ENCODE measurements around the gene MSI1.
"Not testable (repeated sequence)": the region's sequence is repeated elsewhere in the genome, so short reads cannot be mapped to it uniquely, and the experiment has no call there.

Gene MSI1

GRCh38 chr12:120358412-120359100, 10.4 kb downstream of the MSI1 start:
- DNase-seq (ENCODE audit: insufficient read length, low spot score) = no peak
- no peak for FAIRE-seq

DNA sequence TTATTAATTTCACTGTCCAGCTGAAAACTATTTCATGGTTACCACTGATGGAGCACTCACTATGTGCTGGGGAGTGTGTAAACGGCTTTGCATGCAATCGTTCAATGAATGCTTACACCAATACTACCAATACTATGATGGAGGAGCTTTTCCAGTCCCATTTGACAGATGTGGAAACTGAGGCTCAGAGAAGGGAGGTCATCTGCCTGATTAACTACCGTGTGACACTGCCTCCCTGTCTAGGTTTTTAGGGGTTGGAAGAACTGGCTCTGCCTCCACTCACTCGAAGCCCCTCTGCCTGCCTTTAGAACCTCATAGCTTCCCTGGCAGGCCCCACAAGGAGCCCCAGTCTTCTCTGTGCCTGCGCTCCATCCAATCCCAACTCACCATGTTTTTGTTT, 11.9 kb downstream of the MSI1 start:
- no peak for DNase-seq (ENCODE audit: insufficient read length, low spot score)
- no peak for FAIRE-seq

GRCh38 chr12:120356567-120357030, 12.4 kb downstream of the MSI1 start:
- peak; percentile 95 for DNase-seq (ENCODE audit: insufficient read length, low spot score)
- FAIRE-seq = peak; percentile 89

GRCh38 chr12:120353556-120354317, 15.2 kb downstream of the MSI1 start:
- DNase-seq (ENCODE audit: insufficient read length, low spot score) (no peak), FAIRE-seq (no peak)

- DNase-seq (ENCODE audit: insufficient read length, low spot score) (no peak), FAIRE-seq (no peak)
Observed at GRCh38 chr12:120353136-120353535, 15.8 kb downstream of the MSI1 start.

GRCh38 chr12:120352117-120352516, 16.8 kb downstream of the MSI1 start:
- no peak for FAIRE-seq
- DNase-seq (ENCODE audit: insufficient read length, low spot score) = no peak

DNA sequence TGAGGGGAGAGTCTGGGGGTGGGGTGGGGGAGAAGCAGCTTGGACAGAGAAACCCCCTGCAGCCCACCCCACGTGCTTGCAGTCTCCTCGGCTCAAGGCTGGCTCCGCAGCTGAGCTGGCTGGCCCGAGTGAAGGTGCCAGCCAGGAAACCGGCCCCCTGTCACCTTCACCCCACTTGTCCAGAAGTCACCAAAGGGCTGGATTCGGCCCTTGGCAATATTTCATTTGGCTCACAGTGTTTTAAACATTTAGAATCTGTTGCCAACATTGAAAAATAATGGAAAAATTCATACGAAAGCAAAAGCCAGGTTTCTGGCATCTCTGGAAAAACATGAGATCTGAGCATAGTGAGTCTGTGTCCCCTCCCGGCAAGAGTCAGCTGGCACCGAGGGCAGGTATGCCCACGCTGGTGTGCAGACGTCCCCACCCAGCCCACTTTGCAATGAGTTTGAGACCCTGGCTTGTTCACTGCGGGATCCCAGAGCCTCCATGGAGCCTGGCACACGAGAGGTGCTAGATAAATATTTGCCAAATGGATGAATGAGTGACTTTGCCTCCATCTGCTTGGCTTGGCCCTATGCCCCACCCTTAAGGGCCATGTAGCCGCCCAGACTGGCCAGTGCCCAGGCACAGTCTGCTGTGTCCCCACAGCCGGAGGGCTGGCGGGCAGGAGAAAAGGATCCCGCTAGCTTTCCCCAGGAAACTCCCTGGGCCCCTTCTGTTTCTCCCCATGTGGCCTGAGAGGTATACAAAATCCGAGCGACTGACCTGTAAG, 18.2 kb downstream of the MSI1 start:
- no peak for DNase-seq (ENCODE audit: insufficient read length, low spot score)
- no peak for FAIRE-seq

- FAIRE-seq (no peak), DNase-seq (ENCODE audit: insufficient read length, low spot score) (no peak)
Observed at GRCh38 chr12:120347766-120348165, 21.2 kb downstream of the MSI1 start.

DNA sequence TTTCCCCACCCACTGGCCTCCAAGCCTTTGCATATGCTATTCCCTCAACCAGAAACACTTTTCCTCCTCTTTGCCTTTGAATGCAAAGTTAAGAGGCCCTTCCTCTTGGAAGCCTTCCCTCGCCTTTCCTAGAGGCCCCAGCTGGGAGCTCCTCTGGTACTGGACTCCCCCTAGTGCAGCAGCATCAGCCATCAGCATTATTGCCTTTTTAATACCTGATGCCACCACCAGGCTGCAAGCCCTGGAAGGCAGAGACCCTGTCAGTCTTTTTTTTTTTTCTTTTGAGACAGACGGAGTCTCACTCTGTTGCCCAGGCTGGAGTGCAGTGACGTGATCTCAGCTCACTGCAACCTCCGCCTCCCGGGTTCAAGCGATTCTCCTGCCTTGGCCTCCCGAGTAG, 22.3 kb downstream of the MSI1 start:
- no peak for DNase-seq (ENCODE audit: insufficient read length, low spot score)
- FAIRE-seq = no peak

- no peak for FAIRE-seq
- no peak for DNase-seq (ENCODE audit: insufficient read length, low spot score)
Observed at GRCh38 chr12:120346031-120346430, 22.9 kb downstream of the MSI1 start.

GRCh38 chr12:120343692-120344091, 25.3 kb downstream of the MSI1 start:
- FAIRE-seq (no peak), DNase-seq (ENCODE audit: insufficient read length, low spot score) (no peak)

DNA sequence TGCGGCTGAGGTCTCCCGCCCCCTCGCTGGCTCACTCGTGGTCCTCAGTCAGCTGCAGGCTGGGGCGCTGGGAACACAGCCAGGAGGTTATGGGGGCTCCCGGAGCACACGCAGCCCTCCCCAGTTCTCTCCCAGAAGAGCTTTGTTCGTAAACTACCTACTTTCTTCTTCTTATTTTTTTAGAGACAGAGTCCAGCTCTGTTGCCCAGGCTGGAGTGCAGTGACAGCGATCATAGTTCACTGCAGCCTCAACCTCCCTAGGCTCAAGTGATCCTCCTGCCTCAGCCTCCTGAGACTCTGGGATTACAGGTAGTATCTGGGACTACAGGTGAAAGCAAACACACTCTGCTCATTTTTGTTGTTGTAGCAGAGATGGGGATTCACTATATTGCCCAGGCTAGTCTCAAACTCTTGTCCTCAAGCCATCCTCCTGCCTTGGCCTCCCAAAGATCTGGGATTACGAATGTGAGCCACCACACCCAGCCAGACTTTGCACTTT, 25.9 kb downstream of the MSI1 start:
- no peak for FAIRE-seq
- no peak for DNase-seq (ENCODE audit: insufficient read length, low spot score)

DNA sequence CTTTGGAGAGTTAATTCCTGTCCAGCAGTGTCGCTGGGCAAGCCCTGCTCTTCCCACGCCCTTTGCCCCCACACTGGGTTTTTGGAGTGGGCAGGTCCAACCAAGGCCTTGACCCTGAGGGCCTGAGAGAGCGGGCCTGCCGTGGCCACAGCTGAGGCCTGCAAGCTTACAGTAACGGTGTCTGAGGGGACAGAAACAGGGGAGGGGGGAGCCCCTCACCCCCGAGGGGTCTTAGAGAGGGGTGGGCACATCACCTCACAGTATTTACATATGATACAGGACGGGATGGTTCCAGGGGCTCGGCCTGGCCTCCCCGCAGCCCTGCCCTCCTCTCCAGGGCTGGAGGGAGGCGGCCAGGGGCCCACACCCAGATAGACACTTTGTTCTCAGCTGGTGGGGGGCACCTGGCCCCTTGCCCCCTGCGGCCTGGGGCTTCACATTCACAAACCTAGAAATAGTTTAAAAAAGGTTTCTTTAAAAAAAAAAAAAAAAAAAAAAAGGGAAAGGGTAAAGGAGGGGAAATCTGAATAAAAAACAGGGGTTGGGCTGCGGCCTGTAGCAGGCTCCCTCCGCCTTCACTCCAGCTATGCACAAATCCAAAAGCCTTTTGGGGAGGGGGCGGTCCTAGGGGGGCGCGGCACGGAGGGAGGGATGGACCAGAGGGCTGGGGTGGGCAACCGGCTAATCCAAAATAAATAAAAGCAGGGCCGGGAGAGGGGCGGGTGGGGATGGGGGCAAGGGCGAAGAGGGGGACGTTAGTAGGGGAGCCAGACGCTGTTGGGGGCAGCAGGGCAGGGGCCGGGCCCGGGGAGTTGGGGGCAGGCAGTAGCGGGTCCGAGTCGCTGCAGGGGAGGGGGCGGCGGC, 26.6 kb downstream of the MSI1 start:
- no peak for FAIRE-seq

GRCh38 chr12:120339256-120339655, 29.7 kb downstream of the MSI1 start:
- FAIRE-seq = no peak
- no peak for DNase-seq (ENCODE audit: insufficient read length, low spot score)

More for the DNA sequence above, 26.6 kb downstream of the MSI1 start:
- DNase-seq (ENCODE audit: insufficient read length, low spot score) = no peak

GRCh38 chr12:120337730-120338129, 31.2 kb downstream of the MSI1 start:
- no peak for DNase-seq (ENCODE audit: insufficient read length, low spot score)

GRCh38 chr12:120336392-120336791, 32.6 kb downstream of the MSI1 start:
- not testable (repeated sequence) for DNase-seq (ENCODE audit: insufficient read length, low spot score); FAIRE-seq

More at GRCh38 chr12:120337730-120338129, 31.2 kb downstream of the MSI1 start:
- no peak for FAIRE-seq

DNA sequence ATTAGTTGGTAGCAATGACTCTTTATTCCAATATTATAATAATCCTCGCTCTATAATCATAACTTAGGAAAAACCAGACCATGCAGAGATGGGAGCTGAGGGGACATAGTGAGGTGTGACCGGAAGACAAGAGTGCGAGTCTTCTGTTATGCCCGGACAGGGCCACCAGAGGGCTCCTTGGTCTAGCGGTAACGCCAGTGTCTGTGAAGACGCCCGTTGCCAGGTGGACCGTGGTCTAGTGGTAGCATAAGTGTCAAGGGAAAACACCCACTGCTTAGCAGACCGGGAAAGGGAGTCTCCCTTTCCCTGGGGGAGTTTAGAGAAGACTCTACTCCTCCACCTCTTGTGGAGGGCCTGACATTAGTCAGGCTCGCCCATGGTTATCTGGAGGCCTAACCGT, 33.5 kb downstream of the MSI1 start:
- DNase-seq (ENCODE audit: insufficient read length, low spot score) = not testable (repeated sequence)
- FAIRE-seq = peak; percentile 60

DNA sequence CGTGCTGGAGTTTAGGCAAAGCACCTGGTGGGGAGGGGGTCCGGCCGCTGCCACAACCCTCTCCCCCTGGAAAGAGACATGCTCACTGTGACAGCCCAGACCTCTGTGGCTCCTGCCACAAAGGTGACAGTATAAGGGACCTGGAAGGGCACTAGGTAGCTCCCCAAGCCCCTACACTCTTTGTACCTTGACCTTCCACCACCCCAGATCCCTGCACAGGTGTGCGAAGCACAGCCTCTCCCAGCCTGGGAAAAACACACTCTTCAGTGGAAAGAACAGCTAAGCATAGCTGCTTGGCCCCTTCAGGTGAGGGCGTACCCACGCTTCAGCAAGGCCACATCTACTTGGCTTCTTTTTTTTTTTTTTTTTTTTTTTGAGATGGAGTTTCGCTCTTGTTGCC, 36.4 kb downstream of the MSI1 start:
- DNase-seq (ENCODE audit: insufficient read length, low spot score) = no peak
- no peak for FAIRE-seq

- DNase-seq (ENCODE audit: insufficient read length, low spot score) (no peak), FAIRE-seq (no peak)
Observed at GRCh38 chr12:120332041-120332440, 36.9 kb downstream of the MSI1 start.

DNA sequence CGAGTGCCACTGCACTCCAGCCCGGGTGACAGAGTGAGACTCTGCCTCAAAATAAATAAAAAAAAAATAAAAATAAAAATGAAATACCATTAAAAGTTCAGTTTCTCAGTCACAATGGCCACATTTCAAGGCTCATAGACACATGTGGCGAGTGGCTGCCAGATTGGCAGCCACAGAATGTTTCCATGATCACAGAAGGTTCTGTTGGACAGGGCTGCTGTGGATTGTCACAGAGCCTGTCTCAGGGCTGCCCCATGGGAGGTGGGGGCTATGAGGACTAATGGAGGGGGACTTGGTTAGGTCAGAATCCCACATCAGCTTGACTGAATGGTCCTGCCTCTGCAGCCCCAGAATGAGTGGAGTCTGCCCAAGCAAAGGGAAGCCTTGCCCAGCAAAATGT, 37.6 kb downstream of the MSI1 start:
- FAIRE-seq (no peak), DNase-seq (ENCODE audit: insufficient read length, low spot score) (no peak)

All from GM19239 (cell line).